AML-193 (cell line): ENCODE measurements around the gene ATRN.
"Not testable (repeated sequence)": the region's sequence is repeated elsewhere in the genome, so short reads cannot be mapped to it uniquely, and the experiment has no call there.

Source experiments
- DNase-seq, 2 experiments: peaks; one replicate each; lab custom pipeline; 2025; lab: John Stamatoyannopoulos, UW

Gene ATRN

DNA sequence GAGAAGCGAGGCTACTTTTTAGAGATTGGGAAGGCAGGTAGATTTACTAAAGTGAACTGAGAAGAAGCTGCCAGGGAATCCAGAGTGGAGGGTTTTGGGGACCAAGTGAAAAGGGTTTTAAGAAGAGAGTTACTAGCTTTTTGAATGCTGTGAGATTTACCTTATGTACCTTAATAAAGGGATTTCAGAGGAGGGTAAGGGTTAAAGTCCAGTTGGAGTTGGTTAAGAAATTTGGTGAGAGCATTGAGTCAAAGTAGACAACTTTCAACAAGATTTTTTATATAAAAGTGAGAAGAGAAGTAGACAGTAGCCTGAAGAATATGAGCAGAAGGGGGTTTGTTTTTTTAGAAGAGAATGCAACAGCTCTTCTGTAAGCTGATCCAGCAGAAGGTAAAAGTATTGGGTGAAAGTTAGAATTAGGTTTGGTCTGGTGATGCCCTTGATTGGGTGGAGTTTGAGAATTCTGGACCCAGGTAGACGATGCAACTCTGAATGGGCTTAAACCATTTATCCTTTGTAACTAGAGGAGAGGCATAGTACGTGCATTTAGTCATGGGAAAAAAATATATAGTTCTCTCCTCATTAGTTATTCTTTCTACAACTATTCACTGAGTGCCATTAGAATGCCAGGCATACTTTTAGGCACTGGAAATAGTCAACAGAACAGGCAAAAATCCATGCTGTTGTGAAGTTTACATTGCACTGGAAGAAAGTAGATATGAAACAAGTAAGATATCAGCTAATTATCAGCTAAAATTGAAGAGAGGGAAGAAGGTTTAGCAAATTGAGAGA is 44.8 kb downstream of the ATRN start:
- no peak for DNase-seq

GRCh38 chr20:3521852-3522740 is 51.3 kb downstream of the ATRN start:
- no peak for DNase-seq

- not testable (repeated sequence) for DNase-seq
Observed at GRCh38 chr20:3524696-3525095, 53.9 kb downstream of the ATRN start.

GRCh38 chr20:3532089-3532615 is 61.3 kb downstream of the ATRN start:
- DNase-seq: no peak

- not testable (repeated sequence) for DNase-seq
Observed at GRCh38 chr20:3537733-3538132, 66.9 kb downstream of the ATRN start.

DNA sequence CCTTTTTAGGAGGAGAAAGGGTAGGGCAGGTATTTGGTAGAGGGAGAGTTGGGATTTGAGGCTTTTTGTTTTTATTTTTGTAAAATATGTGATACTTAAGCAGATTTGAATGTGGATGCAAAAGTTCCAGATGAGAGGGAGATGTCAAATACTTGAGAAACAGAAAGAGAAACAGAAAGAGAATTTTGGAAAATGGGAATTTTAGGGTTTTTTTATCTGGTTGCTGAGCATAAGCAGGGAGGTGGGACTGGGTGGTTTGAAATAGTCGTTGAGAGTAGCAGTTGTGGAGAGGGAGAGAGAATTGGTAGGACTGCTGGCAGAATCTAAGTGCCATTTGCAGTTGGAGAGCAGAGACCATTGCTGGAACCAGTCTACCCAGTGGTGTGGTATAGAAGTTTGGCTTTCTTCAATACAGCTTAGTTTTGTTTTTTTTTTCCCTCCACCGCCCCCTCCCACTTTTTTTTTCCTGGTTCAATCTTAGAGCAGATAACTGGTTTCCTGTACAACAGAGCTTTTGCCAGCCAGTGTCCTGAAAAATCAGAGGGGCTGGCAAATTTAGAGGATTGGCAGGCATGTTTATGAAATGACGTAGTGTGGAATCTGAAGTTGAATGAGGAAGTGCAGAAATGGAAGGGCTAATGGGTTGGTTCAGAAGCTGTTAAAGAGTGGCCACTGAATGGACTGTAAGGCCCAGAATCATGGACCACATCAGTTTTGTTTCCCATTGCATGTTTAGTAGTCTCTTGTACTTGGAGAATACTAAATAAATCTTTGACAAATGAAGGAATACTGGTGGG is 68.7 kb downstream of the ATRN start:
- DNase-seq: no peak

DNA sequence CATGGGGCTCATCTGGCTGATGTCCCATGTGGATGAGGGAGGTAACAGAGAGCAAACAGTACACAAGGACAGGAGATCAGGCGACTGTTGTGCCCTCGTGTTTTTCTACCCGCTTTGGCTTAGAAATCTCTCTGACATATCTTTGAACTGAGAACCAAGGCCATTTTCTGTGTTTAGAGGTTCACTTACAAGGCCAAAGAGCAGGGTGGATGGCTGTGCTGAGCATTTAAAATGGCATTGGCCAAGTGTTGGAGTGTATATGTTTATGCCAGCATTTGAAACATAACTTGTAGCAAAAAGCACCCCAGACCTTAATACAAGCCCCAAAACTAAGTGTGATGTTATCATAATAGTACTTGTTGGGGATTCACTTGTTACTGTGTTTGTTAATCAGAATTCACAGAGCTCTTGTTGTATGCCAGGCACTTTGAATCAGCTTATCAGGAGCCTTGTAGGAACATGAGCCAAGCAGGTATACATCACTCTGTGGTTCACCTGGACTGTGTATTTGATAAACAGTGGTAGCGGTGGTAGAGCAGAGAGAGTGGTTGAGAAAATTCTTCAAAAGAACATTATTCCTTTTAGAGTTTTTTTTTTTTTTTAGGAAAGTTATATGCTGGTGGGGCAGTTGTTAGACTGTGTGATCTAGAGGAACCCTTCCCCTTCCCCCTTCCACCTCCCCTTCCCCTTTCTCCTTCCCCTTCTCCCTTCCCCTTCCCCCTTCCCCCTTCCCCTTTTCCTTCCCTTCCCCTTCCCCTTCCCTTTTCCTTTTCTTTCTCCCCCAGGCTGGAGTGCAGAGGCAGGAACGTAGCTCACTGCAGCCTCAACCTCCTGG is 71.3 kb downstream of the ATRN start:
- DNase-seq: no peak

DNA sequence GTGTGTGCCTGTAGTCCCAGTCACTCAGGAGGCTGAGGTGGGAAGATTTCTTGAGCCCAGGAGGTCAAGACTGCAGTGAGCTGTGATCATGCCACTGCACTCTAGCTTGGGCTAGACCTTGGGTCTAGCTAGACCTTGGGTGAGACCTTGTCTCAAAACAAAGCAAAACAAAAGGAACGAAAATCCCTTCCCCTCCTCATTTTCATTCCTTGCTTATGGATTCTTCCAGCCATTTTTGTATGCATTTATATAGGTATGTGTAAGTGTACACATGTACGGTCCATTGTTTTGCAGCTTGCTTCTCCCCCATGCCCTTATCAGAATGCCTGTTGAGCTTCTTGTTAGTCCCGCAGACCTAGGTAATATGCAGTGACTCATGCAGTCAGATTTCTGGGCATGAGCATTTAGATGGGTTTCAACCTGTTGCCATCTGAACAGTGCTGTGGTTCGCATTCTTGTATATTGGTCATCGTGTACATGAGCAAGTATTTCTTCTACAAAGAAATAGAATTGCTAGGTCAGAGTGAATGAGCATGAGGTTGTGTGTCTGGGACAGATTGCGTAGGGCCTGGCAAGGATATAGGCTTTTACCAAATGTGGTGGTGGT is 73.2 kb downstream of the ATRN start:
- DNase-seq: no peak

- DNase-seq: no peak
Observed at GRCh38 chr20:3545401-3545925, 74.6 kb downstream of the ATRN start.

DNA sequence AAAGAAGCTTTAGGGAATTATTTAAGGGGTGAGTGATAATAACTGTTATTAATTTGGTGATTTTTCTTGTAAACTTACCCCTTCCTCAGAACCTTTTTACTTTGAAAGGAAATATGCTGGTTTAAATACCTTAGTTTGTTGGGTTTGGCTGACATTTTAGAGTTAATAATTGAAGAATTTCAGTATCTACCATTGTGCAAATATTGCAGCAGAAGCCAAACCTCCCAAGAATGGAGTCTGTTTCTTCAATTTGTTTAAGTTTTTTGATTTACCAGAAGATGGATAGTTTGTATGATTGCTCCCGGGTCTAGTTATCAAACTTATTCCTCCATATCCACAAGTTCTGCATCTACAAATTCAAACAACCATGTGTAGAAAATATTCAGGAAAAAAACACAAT is 77.1 kb downstream of the ATRN start:
- DNase-seq: no peak

- no peak for DNase-seq
Observed at GRCh38 chr20:3550837-3551236, 80.0 kb downstream of the ATRN start.

DNA sequence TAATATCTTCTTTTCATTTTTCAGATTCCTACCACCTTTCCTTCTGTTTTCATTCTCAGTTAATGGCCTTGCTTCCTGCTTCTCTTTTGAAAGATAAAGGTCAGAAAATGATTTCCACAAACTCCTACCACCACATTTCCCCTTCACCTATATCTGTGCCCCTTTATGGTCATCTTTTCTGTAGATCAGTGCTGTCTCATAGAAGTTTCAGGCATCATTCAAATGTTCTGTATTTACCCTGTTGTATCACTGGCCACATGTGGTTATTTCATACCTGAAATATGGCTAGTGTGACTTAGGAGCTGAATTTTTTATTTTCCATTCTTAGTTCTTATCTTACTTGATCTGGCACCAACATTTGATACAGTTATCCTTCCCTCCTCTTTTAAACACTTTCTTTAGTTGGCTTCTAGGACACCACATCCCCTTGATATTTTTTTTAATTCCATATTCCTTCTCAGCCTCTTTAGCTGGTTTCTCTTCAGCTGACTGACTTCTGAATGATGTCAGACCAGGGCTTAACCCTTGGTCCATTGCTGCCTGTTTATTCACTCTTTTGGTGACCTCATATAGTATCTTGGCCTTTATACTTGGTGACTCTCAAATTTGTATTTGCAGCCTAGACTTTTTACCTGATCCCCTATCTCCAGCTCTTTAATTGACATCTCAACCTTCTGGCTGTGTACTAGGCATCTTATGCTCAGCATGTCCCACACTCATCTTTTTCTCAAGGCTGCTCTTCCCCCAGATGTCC is 81.0 kb downstream of the ATRN start:
- DNase-seq: no peak

DNA sequence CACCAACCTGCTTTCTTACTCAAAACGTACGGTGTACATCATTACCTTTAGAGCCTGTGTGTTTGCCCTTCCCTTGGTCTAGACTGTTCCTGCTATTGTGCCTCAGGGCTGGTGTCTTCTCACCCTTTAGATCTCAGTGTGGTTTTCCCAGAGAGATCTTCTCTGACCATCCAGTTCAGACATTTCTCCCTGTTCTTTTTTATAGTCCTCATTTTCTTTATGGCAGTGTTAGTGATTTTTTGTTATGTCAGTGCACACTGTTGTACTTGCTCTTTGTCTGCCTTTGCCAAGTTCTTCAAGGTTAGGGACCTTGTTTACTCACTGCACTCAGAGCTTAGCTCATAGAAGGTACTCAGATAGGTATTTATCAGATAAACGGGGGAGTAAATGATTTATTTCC is 82.8 kb downstream of the ATRN start:
- no peak for DNase-seq

DNA sequence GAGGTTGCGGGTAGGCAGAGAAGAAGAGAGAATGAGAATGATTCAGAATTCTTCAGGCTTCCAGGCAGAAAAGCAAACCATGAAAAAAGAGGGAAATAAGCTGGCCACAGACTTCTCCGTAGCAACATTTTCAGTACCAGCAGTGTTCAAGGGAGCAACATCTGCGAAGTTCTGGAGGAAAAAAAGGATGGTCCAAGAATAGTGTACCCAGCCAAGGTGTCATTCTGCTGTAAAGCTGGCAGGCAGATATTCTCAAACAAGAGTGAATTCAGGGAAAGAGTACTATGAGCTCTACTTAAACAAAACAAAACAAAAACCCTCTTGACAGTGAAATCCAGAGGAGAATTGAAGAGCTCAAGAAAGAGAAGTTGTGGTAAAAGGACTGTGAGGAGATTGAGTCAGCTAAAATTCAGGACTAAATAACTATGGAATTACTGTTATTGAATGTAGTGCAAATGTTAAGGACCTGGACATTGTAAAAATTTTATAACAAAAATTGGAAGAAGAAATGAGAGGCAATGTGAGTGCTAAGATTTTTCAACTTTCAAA is 86.5 kb downstream of the ATRN start:
- DNase-seq: peak; percentile 40 to 42

GRCh38 chr20:3559231-3559630 is 88.4 kb downstream of the ATRN start:
- no peak for DNase-seq

GRCh38 chr20:3559637-3560036 is 88.8 kb downstream of the ATRN start:
- DNase-seq: no peak

DNA sequence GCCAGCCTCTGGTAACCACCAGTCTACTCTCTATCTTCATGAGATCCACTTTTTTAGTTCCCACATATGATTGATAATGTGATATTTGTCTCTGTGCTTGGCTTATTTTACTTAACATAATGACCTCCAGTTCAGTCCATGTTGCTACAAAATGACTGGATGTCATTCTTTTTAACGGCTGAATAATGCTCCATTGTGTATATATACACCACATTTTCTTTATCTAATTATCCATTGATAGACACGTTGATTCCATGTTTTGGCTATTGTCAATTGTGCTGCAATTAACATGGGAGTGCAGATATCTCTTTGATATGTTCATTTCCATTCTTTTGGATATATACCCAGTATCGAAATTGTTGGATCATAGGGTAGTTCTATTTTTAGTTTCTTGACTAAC is 89.3 kb downstream of the ATRN start:
- DNase-seq: no peak

DNA sequence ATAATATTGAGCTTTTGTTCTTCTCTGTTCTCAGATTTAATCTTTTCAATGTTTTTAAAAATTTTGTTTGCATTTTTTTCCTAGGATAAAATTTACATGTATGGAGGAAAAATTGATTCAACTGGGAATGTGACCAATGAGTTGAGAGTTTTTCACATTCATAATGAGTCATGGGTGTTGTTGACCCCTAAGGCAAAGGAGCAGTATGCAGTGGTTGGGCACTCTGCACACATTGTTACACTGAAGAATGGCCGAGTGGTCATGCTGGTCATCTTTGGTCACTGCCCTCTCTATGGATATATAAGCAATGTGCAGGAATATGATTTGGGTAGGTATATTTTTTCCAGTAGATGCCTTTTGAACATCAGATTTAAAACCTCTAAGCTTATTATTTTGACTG is 89.8 kb downstream of the ATRN start:
- no peak for DNase-seq

DNA sequence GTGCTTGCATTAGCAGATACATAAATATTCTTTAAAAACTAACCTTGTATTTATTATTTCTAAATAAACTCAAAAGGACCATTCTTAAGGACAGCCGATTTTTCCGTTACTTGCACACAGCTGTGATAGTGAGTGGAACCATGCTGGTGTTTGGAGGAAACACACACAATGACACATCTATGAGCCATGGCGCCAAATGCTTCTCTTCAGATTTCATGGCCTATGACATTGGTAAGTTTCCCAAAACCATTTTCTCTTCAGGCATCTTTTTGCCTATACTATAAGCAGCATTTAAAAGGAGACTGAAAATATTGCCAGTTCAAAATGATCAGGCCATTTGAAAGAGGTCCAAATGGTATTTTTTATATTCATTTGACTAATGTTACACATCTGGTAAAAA is 92.3 kb downstream of the ATRN start:
- DNase-seq: no peak
